Astrocyte (in vitro differentiated cells and primary cell): ENCODE measurements around the gene AGPAT3.

ENCODE experiments used
- EZH2 ChIP-seq: IDR thresholded peaks from 2 replicates; pipeline ENCODE4 v1.6.1; 2012; ENCODE audit warnings: mild to moderate bottlenecking, low read length, inconsistent platforms; ENCODE audit not compliant: insufficient read depth
- TF ChIP-seq, protein P1 (sequence below): IDR thresholded peaks from 2 replicates; pipeline ENCODE4 v1.5.1; 2011; ENCODE audit warnings: low read depth, mild to moderate bottlenecking, inconsistent platforms, low read length, moderate library complexity; ENCODE audit not compliant: insufficient read depth

DNA sequence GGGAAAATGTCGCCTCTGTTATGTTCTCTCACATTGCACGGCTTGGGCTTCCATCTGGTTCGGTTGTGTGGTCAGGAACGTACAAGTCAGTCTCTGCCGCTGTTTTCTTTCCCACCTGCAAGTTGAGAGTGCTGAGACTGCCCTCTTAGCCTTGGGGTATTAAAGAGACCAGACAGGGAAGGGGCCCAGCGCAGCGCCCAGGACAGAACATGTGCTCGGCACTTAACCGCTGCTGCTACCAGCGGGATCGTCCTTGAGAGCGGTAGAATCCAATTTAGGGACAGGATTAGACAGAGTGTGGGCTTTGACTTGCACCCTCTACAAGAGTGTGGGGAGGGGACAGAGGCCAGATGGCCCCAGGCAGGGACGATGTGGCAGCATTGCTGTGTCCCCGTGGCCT, 17.7 kb upstream of the AGPAT3 start:
- TF ChIP-seq, protein P1, sequence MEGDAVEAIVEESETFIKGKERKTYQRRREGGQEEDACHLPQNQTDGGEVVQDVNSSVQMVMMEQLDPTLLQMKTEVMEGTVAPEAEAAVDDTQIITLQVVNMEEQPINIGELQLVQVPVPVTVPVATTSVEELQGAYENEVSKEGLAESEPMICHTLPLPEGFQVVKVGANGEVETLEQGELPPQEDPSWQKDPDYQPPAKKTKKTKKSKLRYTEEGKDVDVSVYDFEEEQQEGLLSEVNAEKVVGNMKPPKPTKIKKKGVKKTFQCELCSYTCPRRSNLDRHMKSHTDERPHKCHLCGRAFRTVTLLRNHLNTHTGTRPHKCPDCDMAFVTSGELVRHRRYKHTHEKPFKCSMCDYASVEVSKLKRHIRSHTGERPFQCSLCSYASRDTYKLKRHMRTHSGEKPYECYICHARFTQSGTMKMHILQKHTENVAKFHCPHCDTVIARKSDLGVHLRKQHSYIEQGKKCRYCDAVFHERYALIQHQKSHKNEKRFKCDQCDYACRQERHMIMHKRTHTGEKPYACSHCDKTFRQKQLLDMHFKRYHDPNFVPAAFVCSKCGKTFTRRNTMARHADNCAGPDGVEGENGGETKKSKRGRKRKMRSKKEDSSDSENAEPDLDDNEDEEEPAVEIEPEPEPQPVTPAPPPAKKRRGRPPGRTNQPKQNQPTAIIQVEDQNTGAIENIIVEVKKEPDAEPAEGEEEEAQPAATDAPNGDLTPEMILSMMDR = no peak
- TF ChIP-seq EZH2 = no peak
